Stimulated activated CD8-positive, alpha-beta memory T cell treated with anti-CD3 and anti-CD28 coated beads, Interleukin-15, amount 100 ng/mL, for 48 hours (primary cell): ENCODE measurements around the gene RABGAP1L.
"Not testable (repeated sequence)": the region's sequence is repeated elsewhere in the genome, so short reads cannot be mapped to it uniquely, and the experiment has no call there.

ENCODE experiments used
- DNase-seq, 2 donors: peaks; one replicate each; pipeline ENCODE4 v3.0.0-alpha.2; 2020; ENCODE audit warnings: low read depth in 2 of 2

RABGAP1L gene

GRCh38 chr1:174445351-174445750, 286.0 kb downstream of the RABGAP1L start:
- DNase-seq = no peak

DNA sequence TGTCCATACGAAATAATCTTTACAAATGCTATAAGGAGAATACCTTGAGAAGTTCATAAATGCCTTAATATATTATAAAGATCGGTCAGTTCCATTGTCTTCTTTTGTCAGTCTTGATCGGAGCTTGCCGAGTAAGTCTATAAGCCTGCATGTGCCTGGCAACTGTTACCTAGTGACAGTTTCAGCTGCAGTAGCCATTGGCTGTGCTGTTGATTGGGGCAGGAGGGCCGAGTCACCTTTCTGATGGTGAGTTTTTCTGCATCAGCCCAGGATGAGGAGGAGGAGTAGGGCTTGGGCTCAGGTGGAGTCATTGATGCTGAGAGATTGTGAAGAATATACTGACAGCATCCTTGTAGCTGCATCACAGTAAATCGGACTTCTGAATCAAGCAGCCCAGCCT, 286.5 kb downstream of the RABGAP1L start:
- DNase-seq = no peak

GRCh38 chr1:174447866-174448530, 288.7 kb downstream of the RABGAP1L start, which contains the start of gene GPR52:
GPR52 (plus strand) TSS chr1:174447964; CDS start chr1:174448112, 148 bp downstream.
- DNase-seq = no peak

DNA sequence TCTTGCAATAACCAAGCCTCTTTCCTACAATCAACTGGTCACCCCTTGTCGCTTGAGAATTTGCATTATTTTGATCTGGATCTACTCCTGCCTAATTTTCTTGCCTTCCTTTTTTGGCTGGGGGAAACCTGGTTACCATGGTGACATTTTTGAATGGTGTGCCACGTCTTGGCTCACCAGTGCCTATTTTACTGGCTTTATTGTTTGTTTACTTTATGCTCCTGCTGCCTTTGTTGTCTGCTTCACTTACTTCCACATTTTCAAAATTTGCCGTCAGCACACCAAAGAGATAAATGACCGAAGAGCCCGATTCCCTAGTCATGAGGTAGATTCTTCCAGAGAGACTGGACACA, 289.2 kb downstream of the RABGAP1L start:
- no peak for DNase-seq

DNA sequence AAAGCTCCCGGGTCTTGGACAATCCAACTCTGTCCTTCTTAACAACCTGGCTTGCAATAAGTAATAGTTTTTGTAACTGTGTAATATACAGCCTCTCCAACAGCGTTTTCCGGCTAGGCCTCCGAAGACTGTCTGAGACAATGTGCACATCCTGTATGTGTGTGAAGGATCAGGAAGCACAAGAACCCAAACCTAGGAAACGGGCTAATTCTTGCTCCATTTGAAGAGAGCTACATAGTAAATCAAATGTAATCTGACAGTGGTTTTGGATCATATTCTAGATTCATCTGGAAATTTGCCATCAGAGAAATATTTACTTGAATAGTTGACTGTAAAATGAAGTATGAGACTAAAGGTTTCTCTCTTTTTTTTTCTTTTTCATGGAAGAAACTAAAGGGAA, 289.7 kb downstream of the RABGAP1L start:
- no peak for DNase-seq

DNA sequence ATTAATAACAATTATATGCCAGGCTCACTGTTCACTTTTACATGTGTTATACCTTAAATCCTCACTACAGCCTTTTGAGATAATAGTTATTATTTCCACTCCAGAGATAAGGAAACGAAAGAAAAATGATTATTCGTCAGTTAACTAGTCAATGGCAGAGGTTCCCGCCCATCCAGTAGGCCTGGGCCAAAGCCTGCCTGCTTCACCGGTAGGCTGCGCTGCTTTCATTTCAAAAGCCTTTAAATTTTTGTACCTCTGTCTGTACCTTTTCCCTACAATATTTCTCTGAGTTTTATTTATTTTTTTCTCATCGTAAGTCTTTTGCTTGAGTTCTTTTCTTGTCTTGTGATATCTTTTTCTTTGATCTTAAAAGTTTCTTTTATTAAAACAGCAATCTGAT, 292.1 kb downstream of the RABGAP1L start:
- no peak for DNase-seq

DNA sequence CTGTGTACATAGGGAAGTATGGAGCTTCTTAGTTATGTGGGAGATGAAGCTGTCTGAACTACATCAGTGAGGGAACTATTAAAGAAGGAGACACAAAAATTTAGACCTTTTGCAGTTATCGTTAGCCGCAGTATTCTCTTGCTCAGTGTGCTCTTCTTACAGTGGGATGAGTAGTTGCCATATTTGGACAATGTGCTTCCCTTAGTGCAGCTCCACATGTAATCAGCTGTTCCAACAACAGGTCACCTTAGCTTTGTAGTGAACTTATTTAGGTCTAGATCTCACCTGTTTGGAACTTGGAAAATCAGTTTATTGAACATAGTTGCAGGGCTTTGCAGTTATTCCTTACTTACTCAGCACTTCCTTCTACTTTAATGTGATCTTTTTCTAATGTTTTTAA, 306.5 kb downstream of the RABGAP1L start:
- no peak for DNase-seq

DNA sequence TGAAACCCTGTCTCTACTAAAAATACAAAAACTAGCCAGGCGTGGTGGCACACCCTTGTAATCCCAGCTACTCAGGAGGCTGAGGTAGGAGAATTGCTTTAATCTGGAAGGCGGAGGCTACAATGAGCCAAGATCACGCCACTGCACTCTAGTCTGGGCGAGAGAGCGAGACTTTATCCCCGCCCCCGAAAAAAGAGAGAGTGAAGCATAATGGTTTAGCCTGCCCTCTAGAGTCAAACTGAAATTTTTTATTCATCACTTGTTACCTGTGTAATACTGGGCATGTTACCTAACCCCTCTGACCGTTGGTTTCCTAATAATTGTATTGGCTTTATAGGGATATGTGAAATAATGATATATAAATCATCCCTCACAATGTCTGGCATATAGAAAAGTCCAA, 307.3 kb downstream of the RABGAP1L start:
- DNase-seq = no peak

GRCh38 chr1:174469052-174469451, 309.7 kb downstream of the RABGAP1L start:
- DNase-seq = no peak

DNA sequence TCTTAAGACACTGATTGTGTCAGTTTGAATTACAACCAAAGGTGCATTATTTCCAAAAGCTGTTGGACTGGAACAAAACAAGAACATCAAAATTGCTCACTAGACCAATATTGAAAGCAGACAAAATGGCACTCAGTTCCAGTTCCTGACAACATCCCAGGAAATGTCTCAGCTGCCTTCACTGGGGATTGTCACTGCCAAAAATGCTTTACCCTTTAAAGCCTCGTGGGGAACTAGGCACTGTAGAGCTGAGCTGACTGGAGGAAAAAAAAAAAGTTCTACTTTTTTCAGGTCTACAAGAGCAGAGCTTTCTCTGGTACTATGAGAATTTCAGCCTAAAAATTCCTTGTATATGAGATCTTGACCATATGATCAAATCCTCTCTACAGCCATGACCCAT, 310.4 kb downstream of the RABGAP1L start:
- no peak for DNase-seq

- DNase-seq = no peak
Measured at GRCh38 chr1:174479281-174479680, 320.0 kb downstream of the RABGAP1L start.

- DNase-seq = no peak
Measured at GRCh38 chr1:174480324-174480723, 321.0 kb downstream of the RABGAP1L start.

DNA sequence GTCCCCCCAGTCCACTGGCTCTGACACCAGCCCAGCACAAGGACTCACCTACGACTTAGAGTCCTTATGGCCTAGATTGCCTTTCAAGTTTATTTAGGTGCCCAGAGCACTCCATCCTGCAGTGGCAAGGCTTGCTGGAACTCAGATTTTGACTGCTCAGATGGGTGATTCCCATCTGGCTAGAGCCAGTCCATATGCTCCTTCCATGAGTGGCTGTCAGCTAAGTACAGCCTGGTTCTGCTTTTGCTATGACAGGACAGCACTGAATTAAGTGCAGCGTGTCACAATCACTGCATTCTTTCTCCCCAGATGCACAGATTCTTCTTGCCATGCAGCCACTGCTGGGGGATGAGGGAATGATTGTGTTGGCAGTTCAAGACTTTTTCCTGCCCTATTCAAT, 332.3 kb downstream of the RABGAP1L start:
- no peak for DNase-seq

- DNase-seq = no peak
Measured at GRCh38 chr1:174497478-174497877, 338.2 kb downstream of the RABGAP1L start.

- not testable (repeated sequence) for DNase-seq
Measured at GRCh38 chr1:174516755-174517154, 357.4 kb downstream of the RABGAP1L start.

DNA sequence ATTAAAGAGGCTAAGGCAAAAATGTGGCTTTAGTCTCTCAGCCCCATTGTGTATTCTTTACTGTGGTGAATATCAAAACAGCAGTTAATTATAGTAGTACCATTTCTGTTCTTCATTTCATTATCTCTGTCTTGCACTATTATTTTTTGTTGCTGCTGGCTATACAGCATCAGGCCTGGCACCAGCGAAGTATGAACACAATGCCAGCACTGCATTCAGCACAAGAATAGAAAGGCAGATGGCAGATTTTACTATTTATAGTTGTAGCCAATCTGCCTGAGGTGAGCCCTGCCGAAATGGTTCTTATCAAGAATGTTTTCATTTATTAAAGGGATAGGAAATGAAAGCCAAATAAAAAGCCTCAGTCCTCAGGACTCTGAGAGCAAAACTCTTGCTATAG, 360.5 kb downstream of the RABGAP1L start:
- DNase-seq = no peak

DNA sequence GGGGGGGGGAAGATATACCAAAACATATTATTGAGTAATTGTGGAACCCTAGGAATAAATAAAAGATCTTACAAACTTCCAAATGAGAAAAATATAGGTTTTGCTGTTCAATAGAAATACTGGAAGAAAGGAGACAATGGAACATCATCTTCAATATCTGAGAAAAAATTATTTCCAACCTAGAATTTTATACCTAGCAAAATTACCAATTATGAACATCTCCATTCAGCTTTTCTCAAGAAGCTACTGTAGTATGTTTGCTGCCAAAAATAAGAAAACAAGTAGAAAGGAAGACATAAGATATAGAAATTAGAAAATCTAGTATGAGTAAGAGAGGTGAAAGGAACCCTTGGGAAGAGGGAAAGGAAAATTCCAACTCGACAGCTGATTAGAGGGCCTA, 372.4 kb downstream of the RABGAP1L start:
- DNase-seq = no peak

DNA sequence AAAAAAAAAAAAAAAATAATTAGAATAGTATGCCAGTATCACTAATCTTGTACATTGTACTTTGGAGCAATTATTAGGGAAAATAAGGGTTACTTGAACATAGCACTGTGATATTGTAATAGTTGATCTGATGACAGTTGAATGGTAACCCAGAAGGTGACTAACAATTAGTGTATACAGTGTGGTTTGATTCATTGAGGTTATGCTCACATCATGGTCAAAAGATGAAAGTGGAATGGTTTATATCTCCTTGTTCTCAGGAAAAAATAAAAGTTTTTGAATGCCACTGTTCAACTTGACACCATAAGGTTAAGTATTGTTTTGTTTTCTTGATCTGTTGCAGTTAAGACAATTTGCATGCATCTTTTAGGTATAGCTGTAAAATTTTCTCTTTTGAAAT, 375.5 kb downstream of the RABGAP1L start:
- DNase-seq = no peak

- DNase-seq = no peak
Measured at GRCh38 chr1:174535207-174535606, 375.9 kb downstream of the RABGAP1L start.

- not testable (repeated sequence) for DNase-seq
Measured at GRCh38 chr1:174543421-174543820, 384.1 kb downstream of the RABGAP1L start.

DNA sequence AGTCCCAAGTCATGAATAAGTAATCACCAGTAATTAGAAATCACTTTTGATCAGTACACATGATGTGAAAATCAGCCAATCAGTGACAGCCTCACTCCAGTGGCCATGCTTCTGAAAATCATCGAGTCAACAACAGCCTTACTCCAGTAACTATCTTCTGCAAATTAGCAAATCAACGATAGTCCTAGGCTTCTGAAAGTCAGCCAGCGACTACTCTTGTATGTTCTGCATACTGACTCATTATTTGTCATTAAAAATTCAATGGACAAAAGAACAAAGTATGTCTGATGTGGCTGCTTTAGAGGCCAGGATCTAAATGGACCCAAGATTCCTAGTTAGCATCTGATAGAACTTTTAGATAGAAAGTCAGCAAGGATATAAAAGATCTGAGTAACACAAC, 391.0 kb downstream of the RABGAP1L start:
- DNase-seq = no peak

- DNase-seq = no peak
Measured at GRCh38 chr1:174556392-174556791, 397.1 kb downstream of the RABGAP1L start.

GRCh38 chr1:174568551-174568950, 409.2 kb downstream of the RABGAP1L start:
- no peak for DNase-seq

- DNase-seq = no peak
Measured at GRCh38 chr1:174569240-174569639, 409.9 kb downstream of the RABGAP1L start.
